Esophagus mucosa (tissue), 1 donor: Measurements from ENCODE around the gene RBKS. TPM values are rescaled to one million over a fixed set of nuclear protein-coding genes. Genes with fewer than 3 reads are reported as not detected.
"Not testable (repeated sequence)": the region's sequence is repeated elsewhere in the genome, so short reads cannot be mapped to it uniquely, and the experiment has no call there.

Experiments
- ATAC-seq: fragments of 200-7000 bp; cut with Tn5 transposase; one replicate; pipeline ENCODE4 v1.9.1; 2020
- total RNA-seq: library from RNA; stranded (reverse); gene quantifications from one replicate; pipeline ENCODE4 v1.2.4, GENCODE V29; 2023
- donor health status: DM: yes; HTN: yes; CAD: no.

The RBKS gene
- total RNA-seq, 1 donor from 2014 or later: 4.5 TPM

DNA sequence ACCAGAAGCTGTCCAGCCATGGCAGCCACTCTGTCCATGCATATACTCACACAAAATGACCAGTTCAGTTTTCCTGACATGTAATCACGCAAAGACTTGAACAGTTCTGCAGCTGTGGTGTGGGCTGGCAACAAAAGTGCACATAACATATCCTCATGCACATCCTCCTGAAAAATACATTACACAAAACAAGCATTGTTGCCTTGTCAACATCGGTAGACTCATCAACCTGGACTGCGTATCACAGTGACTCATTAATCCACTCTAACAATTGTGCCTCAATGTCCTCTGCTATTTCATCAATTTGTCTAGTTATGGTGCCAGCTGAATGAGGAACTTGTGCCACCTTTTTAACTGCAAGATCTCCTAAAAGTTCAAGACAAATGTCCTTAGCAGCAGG lies 19.5 kb downstream of the RBKS start:
- ATAC-seq: peak; percentile 66

DNA sequence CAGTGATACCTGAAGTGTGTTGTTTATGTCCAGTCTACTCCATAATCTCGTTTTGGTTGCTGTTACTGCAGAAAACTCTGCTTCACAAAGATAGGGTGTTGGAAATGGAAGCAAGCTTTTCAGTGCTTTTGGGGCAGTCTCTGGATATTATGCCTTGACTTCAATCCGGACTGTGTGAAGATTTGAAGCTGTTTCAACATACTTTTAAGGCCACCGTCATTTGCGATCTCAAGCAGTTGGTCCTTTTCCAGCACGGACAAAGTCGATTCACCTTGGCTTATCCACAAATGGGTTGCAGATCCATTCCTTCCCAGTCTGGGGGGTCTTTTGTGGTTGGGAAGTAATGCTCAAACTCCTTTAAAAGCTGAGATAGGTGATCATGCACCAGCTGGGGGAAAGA lies 20.4 kb downstream of the RBKS start:
- no peak for ATAC-seq

DNA sequence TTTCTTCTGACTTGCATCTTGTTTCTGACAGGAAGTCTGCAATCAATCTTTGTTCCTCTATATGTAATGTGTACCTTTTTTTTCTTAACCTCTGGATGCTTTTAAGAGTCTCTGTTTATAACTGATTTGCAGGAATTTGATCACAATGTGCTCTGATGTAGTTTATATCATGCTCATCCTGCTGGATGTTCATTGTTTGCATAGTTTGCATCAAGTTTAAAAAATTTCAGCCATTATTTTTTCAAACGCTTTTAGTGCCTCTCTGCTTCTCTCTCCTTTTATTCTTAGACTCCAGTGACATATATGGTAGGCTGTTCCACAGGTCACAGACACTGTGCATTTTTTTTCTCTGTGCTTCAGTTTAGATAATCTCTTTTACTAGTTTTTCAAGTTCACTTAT lies 23.9 kb downstream of the RBKS start:
- no peak for ATAC-seq

DNA sequence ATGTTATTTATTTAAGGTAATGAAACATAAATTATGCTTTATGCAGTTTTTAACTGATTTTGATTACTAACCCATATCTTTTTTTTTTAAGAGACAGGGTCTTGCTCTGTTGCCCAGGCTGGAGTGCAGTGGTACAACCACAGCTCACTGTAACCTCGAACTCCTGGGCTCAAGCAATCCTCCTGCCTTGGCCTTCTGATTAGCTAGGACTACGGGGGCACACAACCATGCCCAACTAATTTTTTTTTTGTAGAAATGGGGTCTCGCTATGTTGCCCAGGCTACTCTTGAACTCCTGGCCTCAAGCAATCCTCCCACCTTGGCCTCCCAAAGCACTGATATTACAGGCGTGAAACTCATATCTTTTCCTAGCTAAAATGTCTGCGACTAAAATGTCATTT lies 26.2 kb downstream of the RBKS start:
- not testable (repeated sequence) for ATAC-seq

DNA sequence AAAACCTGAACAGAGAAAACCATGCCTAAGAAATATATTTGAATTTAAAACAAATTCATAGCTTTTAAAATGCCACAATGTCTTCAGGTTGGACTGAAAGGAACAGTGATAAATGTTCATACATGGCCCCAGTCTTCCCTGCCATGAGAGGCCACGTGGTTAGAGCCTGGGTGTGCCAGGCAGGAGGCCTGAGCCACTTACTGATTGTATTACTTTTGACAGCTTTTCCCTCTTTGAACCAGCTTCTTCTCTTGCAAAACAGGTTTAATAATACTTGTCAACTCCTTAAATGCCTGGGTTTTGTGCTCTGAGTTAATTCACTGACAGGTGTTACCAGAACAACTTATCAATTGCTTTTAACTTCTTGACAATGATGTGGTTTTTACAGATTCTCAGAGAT lies 27.0 kb downstream of the RBKS start:
- ATAC-seq: peak; percentile 91

DNA sequence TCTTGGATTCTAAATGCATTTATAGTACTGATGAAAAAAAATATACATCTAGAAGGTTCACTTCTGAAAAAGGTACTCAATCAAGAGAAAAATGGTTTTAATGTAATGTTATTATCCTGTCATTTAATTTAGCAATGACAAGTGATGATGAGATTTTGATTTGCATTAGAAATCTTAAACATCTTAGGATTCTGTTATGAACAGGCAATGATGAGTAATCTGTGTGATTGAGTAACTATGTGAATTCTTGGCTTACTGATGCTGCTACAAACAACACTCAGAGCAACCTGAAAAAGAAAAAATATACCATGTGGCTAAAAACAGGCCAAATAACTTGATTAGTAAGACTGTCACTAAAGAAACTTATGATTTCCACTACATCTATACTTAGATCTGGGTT lies 30.1 kb downstream of the RBKS start:
- ATAC-seq: peak; percentile 38

DNA sequence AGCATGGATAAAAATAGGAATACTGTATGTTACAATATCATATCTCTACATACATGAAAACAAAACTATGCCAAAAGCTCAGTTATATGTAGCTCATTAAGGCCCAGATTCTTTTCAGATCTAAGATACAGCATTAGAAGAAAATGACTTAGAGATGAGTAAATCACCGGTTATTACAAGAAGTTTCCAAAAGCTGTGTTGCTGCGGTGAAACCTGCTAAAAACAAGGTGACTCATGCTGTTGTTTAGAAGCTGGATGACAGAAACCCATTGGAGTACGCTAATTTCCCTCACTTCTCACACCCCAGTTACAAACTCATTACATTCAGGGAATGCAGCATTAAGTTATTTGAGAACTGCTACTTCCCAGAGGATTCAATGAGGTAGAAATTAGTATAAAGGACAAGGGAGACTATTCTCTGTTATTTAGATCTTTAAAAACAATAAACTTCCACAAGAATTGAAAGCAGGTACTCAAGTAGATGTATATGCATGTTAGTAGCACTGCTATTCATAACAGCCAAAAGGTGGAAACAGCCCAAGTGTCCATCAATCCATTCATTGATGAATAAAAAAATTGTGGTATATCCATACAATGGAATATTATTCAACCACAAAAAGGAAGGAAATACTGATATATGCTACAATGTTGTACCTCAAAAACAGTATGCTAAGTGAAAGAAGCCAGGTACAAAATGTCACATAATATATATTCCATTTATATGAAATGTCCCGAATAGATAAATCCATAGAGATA lies 32.6 kb downstream of the RBKS start:
- no peak for ATAC-seq

DNA sequence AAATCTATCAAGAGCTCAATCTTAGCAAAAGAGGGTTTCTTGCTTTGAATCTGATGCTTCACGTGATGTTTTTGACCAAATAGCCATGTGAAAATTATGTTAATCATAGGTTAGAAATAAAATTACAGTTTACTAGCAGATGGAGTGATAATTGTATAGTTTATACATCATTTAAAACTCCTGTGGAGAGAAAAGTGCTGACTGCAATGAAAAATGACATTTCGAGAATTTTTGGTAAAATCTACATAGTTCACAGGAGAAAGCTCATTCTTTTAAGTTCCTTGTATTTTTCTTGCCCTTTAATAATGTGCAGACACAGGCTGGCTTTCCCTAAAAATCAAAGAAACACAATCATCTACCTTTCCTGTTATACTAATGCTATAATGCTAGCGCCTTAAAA lies 33.2 kb downstream of the RBKS start:
- ATAC-seq: no peak

DNA sequence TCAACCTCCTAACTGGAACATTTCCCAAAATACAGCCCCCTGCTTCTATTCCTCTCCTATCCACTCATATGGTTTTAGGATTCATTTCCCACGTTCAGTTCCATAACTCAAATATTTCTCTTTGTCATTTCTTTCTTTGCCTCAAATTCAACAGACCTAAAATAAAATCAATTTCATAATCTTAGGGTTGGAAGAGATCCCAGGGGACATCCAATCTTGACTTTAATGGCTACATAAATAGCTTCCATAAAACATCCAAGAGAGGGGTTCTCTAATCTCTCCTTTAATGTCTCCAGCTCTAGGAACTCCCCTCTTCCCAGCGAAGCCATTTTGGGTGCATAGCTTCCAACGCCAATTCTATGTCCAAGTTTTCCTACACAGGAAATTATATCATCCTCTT lies 33.8 kb downstream of the RBKS start:
- ATAC-seq: no peak

DNA sequence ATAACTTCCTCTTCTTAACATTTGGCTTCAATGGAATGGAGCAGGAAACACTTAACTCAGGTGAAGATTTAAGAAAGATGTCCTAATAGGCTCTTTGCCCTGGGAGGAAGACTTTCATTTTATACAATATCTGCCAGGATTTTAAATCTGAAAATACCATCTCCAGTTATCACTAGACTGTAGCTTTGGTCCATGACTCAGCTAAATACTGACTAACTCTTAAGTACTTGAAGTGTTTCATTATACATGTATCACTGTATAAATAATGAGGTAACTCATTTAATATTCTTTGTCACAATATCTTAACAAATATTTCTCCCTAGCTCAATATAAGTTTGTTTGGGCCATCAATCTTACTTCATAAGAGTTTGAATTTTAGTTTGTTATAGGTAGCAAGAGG lies 34.7 kb downstream of the RBKS start:
- ATAC-seq: peak; percentile 82

DNA sequence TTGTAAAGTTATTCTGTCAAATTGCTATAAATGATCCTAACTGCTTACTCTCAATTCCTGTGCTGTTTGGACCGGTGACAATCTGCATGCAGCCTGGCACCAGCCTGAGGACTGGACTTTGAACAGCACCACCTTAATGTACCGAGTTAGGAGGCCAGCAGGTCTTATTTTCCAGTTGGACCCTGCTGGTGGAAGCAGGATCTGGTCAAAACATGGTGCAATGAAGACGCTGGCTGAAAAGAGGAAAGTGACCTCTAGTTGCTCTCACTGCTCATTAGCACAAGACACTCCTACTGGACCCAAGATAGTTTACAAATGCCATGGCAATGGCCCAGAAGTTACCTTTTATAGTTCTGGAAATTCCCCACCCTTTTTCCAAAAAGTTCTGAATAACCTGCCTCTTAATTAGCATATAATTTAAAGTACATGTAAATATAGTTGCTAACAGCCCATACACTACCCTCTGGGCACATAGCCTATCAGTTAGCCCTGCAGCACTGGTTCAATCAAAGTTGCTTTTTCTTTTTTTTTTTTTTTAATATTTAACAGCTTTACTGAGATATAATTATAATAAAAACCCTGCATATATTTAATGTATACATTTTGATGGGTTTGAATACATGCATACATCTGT lies 35.8 kb downstream of the RBKS start:
- ATAC-seq: no peak

DNA sequence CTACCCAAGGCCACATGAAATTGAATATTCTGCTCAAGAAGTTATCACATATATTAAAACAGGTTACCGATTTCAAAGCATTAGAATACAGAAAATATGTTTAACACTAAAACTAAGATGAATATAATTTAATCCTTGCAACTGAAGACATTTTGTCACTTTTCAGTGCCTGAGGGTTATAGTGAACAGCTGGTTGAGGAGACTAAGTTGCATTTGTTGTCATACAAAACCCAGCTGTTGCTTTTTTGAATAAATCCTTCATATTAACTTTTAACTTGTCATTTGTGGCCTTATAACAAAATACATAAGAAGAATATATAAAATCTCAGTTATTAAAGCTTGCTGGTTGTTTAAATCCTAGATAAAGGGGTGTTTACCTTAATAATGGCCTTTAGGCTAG lies 37.5 kb downstream of the RBKS start:
- ATAC-seq: no peak

DNA sequence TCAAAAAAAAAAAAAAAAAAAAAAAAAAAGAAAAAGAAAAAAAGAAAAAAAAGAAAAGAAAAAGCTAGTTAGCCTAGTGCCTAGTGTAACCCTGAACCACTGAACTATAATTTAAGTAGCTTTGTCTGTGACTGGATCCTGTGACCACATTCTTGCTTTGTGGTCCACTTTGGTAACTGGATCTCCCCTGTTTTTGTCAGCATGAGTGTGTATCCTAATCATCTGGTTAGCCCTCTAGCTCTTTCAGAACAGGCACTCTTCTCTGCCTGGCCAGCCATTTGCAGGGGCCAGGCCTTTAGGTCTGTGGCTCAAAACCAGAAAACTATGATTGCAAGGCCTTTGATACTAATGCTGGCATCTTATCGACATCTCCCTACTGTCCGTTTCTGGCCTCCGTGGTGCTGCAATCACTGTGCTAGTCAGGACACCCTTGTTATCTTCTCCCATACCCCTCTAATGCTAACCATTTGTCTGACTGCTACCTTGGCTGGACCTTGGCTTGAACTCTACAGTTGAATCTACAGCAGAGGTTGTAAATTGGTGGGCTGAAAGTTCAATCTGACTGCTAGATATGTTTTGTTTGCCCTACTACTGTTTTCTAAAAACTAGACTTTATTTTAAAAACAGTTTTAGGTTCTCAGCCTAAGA lies 40.5 kb downstream of the RBKS start:
- no peak for ATAC-seq

DNA sequence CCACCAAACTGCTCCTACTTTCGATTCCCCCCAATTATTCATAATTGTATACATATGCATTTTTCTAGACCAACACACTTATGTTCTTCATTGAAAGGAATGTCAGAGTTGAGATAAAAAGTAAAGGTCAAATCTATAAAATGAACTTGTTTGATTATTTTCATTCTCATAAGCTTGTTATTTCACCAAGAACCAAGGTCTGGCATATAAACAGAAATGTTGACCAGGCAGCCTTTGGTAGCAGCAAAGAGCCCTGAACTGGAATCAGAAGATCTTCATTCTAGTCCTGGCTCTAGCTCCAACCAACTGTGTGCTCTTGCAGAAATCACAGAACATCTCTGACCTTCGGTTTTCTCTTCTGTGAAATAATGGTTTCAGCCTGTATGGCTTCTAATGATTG lies 42.9 kb downstream of the RBKS start:
- ATAC-seq: no peak

DNA sequence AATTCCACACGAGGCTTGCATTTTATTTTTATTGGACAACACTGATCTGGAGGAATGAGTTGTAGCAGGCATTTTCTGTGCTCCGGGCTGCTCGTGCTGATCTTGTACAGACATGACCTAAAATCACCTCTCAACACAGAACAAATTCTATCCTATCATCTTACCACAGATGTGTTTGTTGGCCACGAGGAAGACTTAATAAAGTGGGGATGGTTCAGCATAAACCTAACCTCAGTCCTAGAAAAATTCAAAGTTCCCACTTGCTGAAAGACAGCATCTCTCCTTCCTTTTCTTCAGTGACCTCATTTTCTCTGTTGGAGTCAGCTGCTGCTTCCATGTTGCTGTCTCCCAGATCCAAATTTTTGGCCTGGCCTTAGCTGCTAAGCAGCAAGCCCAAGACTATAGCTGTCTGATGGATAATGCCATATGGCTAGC lies 45.3 kb downstream of the RBKS start:
- peak; percentile 47 for ATAC-seq

DNA sequence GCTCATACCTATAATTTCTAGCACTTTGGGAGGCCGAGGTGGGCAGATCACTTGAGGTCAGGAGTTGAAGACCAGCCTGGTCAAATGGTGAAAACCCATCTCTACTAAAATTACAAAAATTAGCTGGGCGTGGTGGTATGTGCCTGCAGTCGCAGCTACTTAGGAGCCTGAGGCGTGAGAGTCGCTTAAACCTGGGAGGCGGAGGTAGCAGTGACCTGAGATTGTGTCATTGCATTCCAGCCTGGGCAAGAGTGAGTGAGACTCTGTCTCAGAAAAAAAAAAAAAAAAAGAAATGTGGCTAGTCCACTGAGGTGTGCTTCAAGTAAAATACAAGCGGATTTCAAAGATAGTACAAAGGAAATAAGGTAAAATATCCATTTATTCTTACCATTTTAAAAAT lies 46.2 kb downstream of the RBKS start:
- ATAC-seq: peak; percentile 50

DNA sequence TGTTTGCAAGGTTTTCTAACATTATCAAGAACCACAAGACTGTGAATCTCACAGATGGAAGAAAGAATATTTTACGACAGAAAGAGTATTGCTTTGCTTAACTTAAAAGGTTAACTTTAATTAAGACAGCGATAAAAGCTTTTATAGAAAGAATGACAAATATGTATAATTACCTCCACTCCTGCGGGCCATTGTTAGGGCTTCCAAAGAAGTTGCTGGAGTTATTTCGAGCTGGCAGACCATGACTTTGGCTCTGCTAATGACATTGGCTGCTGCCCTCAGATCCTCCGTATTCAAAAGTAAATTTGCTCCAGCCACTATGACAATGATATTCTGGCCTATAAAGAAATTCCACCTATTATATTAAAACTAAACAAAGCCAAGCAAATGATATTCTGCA lies 47.3 kb downstream of the RBKS start:
- ATAC-seq: no peak

DNA sequence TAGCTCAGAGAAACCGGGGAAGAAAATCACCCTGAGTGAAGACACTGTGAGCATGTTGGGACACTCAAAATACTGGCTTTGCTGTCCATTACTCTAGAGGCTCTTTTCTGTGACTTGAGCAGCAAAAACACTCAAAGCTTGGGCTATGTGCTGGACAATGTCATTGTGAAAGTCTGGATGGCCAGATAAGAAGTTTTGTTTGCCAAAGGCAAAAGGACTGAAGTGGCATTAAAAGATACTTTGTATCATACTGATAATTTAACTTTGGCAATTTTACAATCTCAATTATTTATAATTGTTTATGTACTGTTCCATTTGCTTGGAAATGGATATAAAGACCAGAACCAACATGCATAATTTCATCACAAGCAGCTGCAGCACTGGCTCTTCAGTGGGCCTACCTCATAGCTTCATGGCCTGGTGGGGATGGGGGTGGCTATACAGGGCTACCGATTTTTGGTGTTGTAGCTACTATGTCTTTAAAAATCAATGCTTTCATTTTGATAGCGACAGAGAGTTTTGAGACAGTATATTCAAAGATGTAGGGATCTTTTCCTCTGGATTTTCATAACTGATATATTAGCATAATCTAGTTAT lies 51.1 kb downstream of the RBKS start:
- no peak for ATAC-seq

DNA sequence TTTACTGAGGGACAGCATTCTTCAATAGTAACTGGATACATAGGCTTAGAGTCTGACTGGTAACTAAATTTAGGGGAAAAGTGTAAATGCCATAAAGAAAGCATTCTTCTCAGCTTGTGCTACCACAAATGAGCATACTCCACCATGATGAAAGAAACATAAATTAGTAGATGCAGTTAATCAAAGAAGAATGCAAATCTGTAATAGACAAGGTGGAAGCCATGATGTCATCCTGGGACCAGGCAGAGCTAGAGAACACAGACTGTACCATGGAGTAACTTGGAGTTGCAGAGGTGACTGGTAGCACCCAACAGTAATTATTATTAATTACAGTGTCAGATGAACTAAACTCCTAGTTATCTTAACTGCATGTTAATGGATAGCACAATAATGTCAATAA lies 51.7 kb downstream of the RBKS start:
- no peak for ATAC-seq

DNA sequence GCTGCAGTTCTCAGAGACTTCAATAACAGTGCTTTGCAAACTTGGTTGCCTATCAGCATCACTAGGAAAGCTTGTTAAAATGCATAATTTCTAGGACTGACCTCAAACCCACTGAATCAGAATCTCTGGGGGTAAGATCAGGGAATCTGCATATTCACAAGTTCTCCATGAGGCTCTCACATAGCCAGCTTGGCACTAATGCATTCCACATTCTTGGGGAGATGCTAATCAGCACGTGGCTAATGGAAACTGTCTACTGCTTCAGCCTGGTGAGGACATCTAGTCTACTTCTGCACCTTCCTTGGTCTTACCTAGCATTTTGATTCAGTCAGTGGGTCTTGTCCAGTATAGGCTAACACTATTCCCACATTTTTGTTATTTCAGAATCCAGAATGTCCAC lies 56.3 kb downstream of the RBKS start:
- no peak for ATAC-seq

DNA sequence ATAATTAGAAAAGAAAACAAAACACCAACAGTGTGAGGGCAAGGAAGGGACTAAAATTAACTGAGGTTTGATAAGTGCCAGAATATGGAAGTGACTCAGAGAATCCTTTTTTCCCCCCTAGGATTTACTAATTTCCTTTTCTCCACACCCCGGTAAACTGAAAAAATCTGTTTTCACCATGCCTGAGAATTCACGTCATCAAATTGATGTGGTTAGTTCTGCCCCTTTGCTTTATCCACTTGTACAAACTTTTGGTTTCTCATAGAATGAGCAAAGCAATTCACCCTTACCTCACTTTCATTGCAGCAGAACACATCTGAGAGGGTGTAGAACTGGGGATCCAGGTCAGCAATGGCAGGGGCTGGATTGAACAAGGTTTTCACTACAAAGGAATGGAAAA lies 57.8 kb downstream of the RBKS start:
- ATAC-seq: no peak

DNA sequence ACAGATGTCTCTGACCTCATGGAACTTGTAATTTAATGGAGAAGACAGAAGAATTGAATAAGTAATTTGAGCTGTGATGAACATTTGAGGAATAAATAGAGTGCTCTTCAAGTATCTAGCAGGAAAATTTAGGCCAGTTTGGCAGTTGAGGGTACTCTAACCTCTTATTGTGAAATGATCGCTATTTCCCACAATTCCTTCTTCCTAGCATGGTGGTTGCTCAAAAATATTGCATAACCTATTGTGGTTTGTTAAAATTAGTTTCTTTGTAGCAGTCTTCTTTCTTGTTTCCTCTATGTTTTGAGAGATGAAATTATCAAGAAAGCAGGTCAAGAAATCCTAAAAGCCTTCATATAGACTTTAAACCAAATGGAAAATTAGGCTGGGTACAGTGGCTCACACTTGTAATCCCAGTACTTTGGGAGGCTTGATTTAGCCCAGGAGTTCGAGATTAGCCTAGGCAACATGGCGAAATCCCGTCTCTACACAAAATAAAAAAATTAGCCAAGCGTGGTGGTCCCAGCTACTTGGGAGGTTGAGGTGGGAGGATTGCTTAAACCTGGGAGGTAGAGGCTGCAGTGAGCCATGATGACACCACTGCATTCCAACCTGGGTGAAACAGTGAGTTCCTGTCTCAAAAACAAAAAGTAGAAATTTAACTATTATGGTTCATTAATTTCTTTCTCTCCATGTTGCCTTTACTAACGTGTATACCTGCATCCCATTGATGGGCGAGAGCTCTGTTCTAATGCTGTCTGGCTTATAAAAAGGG lies 58.7 kb downstream of the RBKS start:
- ATAC-seq: no peak

DNA sequence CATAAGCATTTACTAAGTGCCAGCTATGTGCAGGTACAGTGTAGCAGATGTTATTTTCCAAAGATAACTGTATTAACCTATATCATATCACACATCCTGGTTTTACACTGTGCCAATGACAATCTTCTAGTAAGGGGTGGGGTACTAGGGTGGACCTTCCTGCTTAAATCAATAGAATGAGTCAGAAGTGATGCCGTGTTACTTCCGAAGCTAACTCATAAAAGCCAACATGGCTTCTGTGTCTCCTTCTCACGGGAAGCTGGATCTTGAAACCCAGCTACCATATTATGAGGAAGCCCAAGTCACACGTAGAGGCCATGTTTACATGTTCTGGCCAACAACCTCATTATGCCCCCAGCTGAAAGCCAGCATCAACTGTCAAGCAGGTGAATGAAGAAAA lies 59.5 kb downstream of the RBKS start:
- ATAC-seq: no peak
